GM12891 (cell line): ENCODE measurements around the gene MAP3K7CL.
"Not testable (repeated sequence)": the region's sequence is repeated elsewhere in the genome, so short reads cannot be mapped to it uniquely, and the experiment has no call there.

Experiments used
- DNase-seq: peaks from one replicate; pipeline ENCODE4 v3.0.0; 2011; ENCODE audit warnings: low spot score; ENCODE audit not compliant: insufficient read length
- FAIRE-seq: peaks from 2 replicates; lab custom pipeline; 2011; peaks lifted over from hg19 to GRCh38; lab: Jason Lieb, UNC
- PAX5 ChIP-seq: IDR thresholded peaks from 2 replicates; pipeline ENCODE4 v1.6.1; 2011; ENCODE audit warnings: low read length, moderate library complexity, mild to moderate bottlenecking; ENCODE audit not compliant: insufficient read depth, severe bottlenecking
- POLR2A ChIP-seq: IDR thresholded peaks from 2 replicates; pipeline ENCODE4 v1.6.1; 2011; ENCODE audit warnings: low read depth, low read length, control low read depth
- POLR2AphosphoS5 ChIP-seq: IDR thresholded peaks from 2 replicates; pipeline ENCODE4 v1.6.1; 2011; ENCODE audit warnings: low read depth, low read length, control low read depth
- POU2F2 ChIP-seq: IDR thresholded peaks from 2 replicates; pipeline ENCODE4 v1.6.1; 2011; ENCODE audit warnings: low read depth, mild to moderate bottlenecking, control low read depth, low read length, moderate library complexity
- SPI1 ChIP-seq: IDR thresholded peaks from 2 replicates; pipeline ENCODE4 v1.6.1; 2011; ENCODE audit warnings: low read depth, low read length, control low read depth
- TAF1 ChIP-seq: IDR thresholded peaks from 2 replicates; pipeline ENCODE4 v1.6.1; 2011; ENCODE audit warnings: low read depth, low read length, control low read depth

The MAP3K7CL gene

DNA sequence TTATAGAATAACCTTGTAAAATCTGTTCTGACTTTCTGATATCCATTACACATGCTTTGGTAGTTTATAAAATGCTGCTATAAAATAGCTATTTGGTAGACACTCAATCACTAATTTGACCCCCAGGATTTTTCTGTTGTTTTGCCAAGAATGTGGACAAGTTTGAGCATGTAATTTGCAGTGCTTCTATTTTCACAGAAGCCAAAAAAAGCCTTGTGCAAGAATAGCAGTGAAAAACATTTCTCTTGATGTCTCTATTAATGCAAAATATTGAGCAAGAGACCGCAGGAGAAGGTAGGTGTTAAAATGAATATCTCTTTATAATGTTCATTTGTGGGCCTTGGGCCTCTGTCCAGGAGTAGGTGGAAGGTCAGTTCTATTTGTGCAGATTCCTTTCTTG lies 22.5 kb downstream of the MAP3K7CL start:
- TF ChIP-seq TAF1 (no peak), POLR2A (no peak), POLR2AphosphoS5 (no peak), POU2F2 (no peak), PAX5 (no peak)
- FAIRE-seq (no peak), DNase-seq (no peak)

DNA sequence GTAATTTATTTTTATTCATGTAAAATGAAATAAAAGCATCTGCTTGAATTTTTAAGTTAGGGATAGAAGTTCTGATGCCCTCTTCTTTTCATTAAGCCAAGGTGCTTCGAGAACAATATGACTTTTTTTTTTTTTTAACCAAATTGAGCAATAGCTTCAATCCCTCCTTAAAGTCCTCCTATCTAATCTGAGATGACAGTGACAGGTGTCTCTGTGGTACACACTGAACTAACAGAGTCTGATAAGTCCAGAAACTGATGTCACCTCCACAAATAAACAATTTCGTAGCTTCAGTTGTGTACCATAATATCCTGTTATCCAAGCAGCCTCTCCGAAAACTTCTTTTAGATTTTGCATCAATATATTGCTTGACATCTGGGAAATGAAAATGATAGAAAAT lies 23.8 kb downstream of the MAP3K7CL start:
- no peak for TF ChIP-seq POLR2A
- TF ChIP-seq PAX5: no peak
- TF ChIP-seq POLR2AphosphoS5: no peak
- no peak for TF ChIP-seq TAF1
- TF ChIP-seq POU2F2: no peak
- no peak for TF ChIP-seq SPI1
- DNase-seq (no peak), FAIRE-seq (no peak)

DNA sequence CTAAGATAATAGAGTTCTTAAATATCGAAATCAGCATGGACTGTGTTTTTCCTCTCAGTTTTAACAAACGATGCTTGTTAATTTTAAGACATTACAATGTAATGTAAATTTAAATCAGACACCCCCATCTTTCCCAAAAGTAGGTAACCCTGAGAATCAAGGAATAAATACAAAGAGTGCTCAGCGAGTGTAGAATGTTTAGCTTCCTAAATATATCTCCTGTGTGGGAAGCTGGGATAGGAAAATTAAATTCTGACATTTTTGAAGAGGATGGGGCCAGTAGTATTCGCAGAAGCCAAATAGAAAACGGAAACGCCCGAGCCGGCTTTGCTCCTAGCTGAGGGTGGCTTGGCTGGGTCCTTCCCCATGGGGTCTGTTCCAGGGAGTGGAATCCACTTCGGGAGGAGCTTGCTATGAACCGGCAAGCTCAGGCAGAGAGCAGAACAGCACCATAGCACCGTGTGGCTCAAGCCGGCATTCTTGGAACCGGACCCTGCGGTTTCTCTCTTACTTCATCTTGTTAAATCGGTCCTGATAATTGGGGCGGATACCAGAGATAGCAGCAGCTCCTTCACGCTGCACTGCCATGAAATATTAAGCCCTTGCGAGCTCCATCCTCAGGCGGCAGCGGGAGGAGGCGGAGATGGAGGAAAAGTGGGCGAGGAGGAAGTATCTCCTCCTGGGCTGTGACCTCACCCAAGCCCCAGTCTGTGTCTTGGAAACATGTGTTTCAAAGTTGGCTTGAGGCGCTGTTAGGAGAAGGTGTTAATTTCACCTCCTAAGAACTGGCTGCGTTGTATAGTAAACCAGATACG lies 24.9 kb downstream of the MAP3K7CL start:
- DNase-seq (no peak), FAIRE-seq (no peak)
- TF ChIP-seq PAX5 (no peak), POLR2A (no peak), POU2F2 (no peak), POLR2AphosphoS5 (no peak), TAF1 (no peak), SPI1 (no peak)

DNA sequence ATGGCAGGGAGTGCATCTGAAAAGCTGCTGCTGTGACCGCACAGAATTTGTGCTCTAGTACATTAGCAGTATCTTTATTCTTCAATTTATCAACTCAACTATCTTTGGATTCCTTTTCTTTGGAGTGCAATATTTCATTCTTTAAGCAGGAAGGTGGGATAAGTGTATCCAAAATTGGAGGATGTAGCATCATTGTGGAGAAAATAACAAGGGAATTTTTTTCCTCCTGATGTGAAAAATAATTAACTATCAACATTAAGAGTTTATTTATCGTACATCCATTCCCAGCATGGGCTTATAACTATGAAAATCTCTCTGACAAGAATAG lies 25.5 kb downstream of the MAP3K7CL start:
- no peak for TF ChIP-seq TAF1
- no peak for TF ChIP-seq POU2F2
- TF ChIP-seq POLR2AphosphoS5: no peak
- TF ChIP-seq PAX5: no peak
- TF ChIP-seq POLR2A: no peak
- TF ChIP-seq SPI1: no peak
- FAIRE-seq: no peak
- no peak for DNase-seq

DNA sequence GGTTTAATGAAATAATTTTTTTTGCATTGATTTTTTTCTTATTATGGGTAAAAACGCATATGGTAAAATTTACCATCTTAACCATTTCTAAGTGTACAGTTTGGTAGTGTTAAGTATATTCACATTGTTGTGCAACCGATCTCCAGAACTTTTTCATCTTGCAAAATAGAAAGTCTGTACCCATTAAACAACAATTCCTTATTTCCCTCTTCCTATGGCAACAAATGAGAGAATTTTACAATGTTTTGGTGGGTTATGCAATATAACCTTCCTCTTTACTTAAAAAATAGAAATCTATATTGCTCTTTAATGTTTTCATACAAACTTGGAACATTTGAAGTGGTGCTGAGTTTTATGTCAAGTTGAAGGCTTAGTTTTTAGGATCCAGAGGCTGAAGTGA lies 26.6 kb downstream of the MAP3K7CL start:
- DNase-seq (no peak), FAIRE-seq (no peak)
- TF ChIP-seq POLR2A (no peak), TAF1 (no peak)

DNA sequence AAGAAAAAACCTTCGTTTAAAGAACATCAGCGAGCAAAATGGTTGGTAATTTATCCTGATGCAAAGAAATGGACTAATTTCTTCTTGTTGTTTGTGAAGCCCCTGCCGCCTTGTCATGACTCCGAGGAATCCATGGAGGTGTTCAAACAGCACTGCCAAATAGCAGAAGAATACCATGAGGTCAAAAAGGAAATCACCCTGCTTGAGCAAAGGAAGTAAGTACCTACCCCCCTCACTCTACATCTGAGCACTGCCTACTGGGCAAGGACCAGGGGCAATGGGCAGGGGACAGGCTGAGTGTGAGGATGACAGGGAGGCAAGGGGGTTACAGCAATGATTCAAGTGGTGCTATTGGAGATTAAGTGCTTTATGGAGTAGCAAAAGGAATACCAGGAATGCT lies 29.4 kb downstream of the MAP3K7CL start:
- FAIRE-seq: no peak
- TF ChIP-seq POLR2AphosphoS5 (no peak), TAF1 (no peak)

DNA sequence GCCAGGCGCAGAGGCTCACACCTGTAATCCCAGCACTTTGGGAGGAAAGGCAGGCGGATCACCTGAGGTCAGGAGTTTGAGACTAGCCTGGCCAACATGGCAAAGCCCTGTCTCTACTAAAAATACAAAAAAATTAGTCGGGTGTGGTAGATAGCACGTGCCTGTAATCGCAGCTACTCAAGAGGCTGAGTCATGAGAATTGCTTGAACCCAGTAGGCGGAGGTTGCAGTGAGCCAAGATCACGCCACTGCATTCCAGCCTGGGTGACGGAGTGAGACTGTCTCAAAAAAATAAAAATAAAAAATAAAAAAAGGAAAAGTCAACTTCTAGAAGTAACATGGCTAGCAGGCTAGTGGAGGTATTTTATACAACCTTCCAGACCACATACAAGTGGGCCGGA lies 32.4 kb downstream of the MAP3K7CL start:
- DNase-seq: not testable (repeated sequence)

More for the DNA sequence above, 29.4 kb downstream of the MAP3K7CL start:
- no peak for DNase-seq

DNA sequence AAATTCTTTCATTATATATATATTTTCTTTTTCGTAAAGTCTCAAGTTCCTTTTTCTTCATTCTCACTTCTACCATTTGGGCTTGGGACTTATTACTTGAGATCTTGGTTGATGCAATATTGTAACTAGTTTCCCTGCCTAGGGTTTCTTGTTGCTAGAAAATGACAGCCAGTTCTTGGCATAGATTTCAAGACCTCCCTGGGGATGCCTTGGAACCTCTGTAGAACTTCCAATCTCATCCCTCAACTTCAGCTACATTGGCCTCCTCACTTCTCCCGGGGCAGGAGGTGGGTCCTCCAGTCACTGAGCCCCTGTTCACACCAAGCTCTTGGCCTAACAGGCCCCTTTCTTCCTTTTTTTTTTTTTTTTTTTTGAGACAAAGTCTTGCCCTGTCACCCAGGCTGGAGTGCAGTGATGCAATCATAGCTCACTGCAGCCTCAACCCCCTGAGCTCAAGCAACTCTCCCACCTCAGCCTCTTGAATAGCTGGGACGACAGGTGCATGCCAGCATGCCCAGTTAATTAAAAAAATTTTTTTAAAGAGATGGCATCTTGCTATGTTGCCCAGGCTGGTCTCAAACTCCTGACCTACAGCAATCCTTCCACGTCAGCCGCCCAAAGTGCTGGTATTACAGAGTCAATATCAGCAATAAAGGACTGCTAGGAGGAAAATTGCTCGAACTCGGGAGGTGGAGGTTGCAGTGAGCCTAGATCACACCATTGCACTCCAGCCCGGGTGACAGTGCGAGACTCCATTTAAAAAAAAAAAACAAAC lies 33.1 kb downstream of the MAP3K7CL start:
- TF ChIP-seq SPI1 (no peak), POLR2A (no peak), TAF1 (no peak), POLR2AphosphoS5 (no peak), POU2F2 (no peak), PAX5 (no peak)
- no peak for FAIRE-seq

More for the DNA sequence above, 32.4 kb downstream of the MAP3K7CL start:
- not testable (repeated sequence) for FAIRE-seq

DNA sequence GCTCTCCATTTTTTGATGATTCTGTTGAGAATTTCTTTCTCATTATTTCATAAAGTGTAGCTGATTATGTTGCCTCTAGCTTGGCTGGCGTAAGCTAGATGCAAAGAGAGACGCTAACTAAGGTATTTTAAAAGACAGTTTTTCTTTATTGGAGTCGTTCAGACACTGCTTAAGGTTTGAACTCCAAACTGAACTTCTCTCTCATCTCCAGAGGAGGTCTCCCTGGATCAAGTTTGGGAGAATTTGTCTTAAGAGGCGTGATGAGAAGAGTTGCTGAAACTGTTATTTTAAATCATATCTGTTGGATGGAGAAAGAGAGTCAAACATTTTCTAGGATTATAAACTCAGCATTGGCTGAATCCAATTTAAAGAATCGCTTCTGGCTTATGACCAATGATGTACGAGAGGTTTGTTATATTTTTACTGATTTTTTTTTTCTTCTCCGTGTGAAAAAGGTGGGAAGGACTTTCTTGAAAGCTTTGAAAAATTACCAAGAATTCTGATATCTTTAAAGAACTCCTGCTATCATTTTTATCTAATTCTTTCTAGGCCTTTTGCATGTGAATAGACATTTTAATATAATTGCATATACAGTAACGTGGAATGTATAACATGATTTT lies 34.0 kb downstream of the MAP3K7CL start:
- DNase-seq (no peak), FAIRE-seq (no peak)
- TF ChIP-seq PAX5: no peak
- no peak for TF ChIP-seq POLR2AphosphoS5
- TF ChIP-seq POU2F2: no peak
- TF ChIP-seq TAF1: no peak
- TF ChIP-seq POLR2A: no peak
- no peak for TF ChIP-seq SPI1

More for the DNA sequence above, 33.1 kb downstream of the MAP3K7CL start:
- no peak for DNase-seq

DNA sequence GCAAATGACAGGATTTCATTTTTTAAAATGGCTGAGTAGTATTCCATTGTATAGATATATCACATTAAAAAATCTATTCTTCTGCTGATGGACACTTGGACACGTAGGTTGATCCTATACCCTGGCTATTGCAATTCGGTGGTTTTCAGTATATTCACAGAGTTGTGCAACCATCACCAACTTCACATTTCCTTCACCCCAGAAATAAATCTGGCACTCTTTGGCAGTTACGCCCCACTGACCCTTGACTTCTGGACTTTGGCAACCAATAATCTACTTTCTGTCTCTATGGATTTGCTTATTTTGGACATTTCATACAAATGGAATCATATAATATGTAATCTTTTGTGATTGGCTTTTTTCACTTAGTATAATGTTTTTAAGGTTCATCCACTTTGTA lies 35.9 kb downstream of the MAP3K7CL start:
- DNase-seq (no peak), FAIRE-seq (no peak)
- TF ChIP-seq PAX5: no peak
- TF ChIP-seq TAF1: no peak
- no peak for TF ChIP-seq SPI1
- no peak for TF ChIP-seq POU2F2
- no peak for TF ChIP-seq POLR2AphosphoS5
- no peak for TF ChIP-seq POLR2A
